K562 (cell line): ENCODE data around the gene AMFR. TPM values are rescaled to one million over a fixed set of nuclear protein-coding genes. Genes with fewer than 3 reads are reported as not detected.

Experiments used
- ATAC-seq: fragments of 200-7000 bp; cut with Tn5 transposase; 3 replicates; pipeline ENCODE4 v1.9.1; 2020; ENCODE audit warnings: moderate library complexity
- BruUV-seq: library from RNA; stranded (reverse); fragments of 400-500 nt; replicated peaks from 2 replicates; lab custom pipeline; 2021; lab: Mats Ljungman, UMichigan
- CTCF ChIA-PET: fragments of 300-600 bp; formaldehyde crosslinking; extraction: SDS; loops from one replicate; lab custom pipeline; 2021; ENCODE audit warnings: low intra/inter-chr PET ratio; lab: Yijun Ruan, JAX
- POLR2A ChIA-PET: fragments of 300-600, 350-650 bp; sonication (Branson Sonifier 250); formaldehyde crosslinking; extraction: SDS; loops from one replicate; lab custom pipeline; 2021; ENCODE audit warnings: antibody characterized with exemption, inconsistent platforms; lab: Yijun Ruan, JAX
- DNase-seq, 4 experiments: peaks; one replicate each; pipeline versions ENCODE4 v3.0.0 to v3.0.0-alpha.2; 2011 to 2018; ENCODE audit warnings: low spot score in 3 of 4, mixed read lengths in 3 of 4; ENCODE audit errors: extremely low read depth in 1 of 4
- FAIRE-seq: peaks from 2 replicates; lab custom pipeline; 2011; peaks lifted over from hg19 to GRCh38; lab: Jason Lieb, UNC
- H2AFZ ChIP-seq: 2 replicates; pipeline ENCODE4 v1.6.0; 2011; ENCODE audit warnings: low read depth, low read length, control low read depth, inconsistent platforms
- H3K27ac ChIP-seq: fragments of 200-600 bp; 3 replicates; pipeline ENCODE4 v1.8.0; 2011; ENCODE audit warnings: low read depth, mild to moderate bottlenecking, control low read depth, inconsistent platforms, low read length, moderate library complexity, mixed read lengths; ENCODE audit errors: extremely low read depth
- H3K27me3 ChIP-seq, 2 experiments: fragments of 300-600 bp in 1 of 2; 2 replicates in 1 of 2; 3 replicates in 1 of 2; pipeline versions ENCODE4 v1.6.0 to v1.8.0; 2011; ENCODE audit warnings: inconsistent platforms in 2 of 2, low read length in 2 of 2, mild to moderate bottlenecking in 1 of 2, mixed read lengths in 1 of 2, moderate library complexity in 1 of 2; ENCODE audit not compliant: control insufficient read depth in 2 of 2, insufficient read depth in 2 of 2
- H3K36me3 ChIP-seq: fragments of 300-600 bp; 3 replicates; pipeline ENCODE4 v1.8.0; 2011; ENCODE audit warnings: mild to moderate bottlenecking, low read length, inconsistent platforms; ENCODE audit not compliant: control insufficient read depth, insufficient read depth
- H3K4me1 ChIP-seq, 2 experiments: fragments of 200-600 bp in 1 of 2; replicated peaks in 1 of 2; 2 replicates in 1 of 2; 3 replicates in 1 of 2; pipeline versions ENCODE4 v1.5.1 to v1.8.0; 2011; ENCODE audit warnings: inconsistent platforms in 2 of 2, low read length in 2 of 2, mild to moderate bottlenecking in 1 of 2, mixed read lengths in 1 of 2, moderate library complexity in 1 of 2; ENCODE audit not compliant: control insufficient read depth in 2 of 2, insufficient read depth in 2 of 2
- H3K4me2 ChIP-seq: 2 replicates; pipeline ENCODE4 v1.6.1; 2011; ENCODE audit warnings: low read length, control low read depth, inconsistent platforms, mixed read lengths; ENCODE audit not compliant: insufficient read depth
- H3K4me3 ChIP-seq: fragments of 200-600 bp; sonication (generic), shearing (Covaris generic); 2 replicates; pipeline ENCODE4 v1.5.1; 2016; ENCODE audit warnings: control low read depth, inconsistent platforms
- H3K79me2 ChIP-seq: fragments of 200-600 bp; 3 replicates; pipeline ENCODE4 v1.8.0; 2011; ENCODE audit warnings: low read length, inconsistent platforms; ENCODE audit not compliant: control insufficient read depth, insufficient read depth
- H3K9ac ChIP-seq, 2 experiments: 2 replicates each; pipeline versions ENCODE4 v1.6.0 to v1.6.1; 2011; ENCODE audit warnings: low read depth in 2 of 2, low read length in 2 of 2, control low read depth in 1 of 2, inconsistent platforms in 1 of 2, mild to moderate bottlenecking in 1 of 2, mixed read lengths in 1 of 2; ENCODE audit not compliant: insufficient read depth in 1 of 2
- H3K9me1 ChIP-seq: one replicate; pipeline ENCODE4 v1.6.0; 2011; ENCODE audit warnings: inconsistent platforms, mild to moderate bottlenecking, low read length, moderate library complexity; ENCODE audit not compliant: control insufficient read depth, insufficient read depth
- H3K9me3 ChIP-seq: replicated peaks from 2 replicates; pipeline ENCODE4 v1.5.1; 2011; ENCODE audit warnings: low read depth, low read length, inconsistent platforms; ENCODE audit not compliant: control insufficient read depth, insufficient read depth
- H4K20me1 ChIP-seq: replicated peaks from 2 replicates; pipeline ENCODE4 v1.6.1; 2011; ENCODE audit warnings: low read length, inconsistent platforms, mixed read lengths; ENCODE audit not compliant: control insufficient read depth, insufficient read depth
- CCNT2 ChIP-seq: IDR thresholded peaks from 2 replicates; pipeline ENCODE4 v1.6.1; 2011; ENCODE audit warnings: borderline replicate concordance, low read depth, mild to moderate bottlenecking, moderate library complexity, mixed read lengths, low read length; ENCODE audit not compliant: insufficient read length; ENCODE audit errors: extremely low read depth
- HMG20A ChIP-seq: fragments of 450-650 bp; formaldehyde crosslinking; conservative IDR thresholded peaks from 2 replicates; pipeline ENCODE4 v1.4.0; 2020; ENCODE audit warnings: mild to moderate bottlenecking, mixed read lengths
- MYC ChIP-seq, 2 experiments: fragments of 250-450 bp in 1 of 2; sonication (Bioruptor Pico) in 1 of 2; IDR thresholded peaks; 2 replicates each; pipeline versions ENCODE4 v1.5.1 to v1.6.1; 2012 to 2021; ENCODE audit warnings: low read depth in 2 of 2, borderline replicate concordance in 1 of 2, improper control_type of control experiment in 1 of 2, low read length in 1 of 2, mild to moderate bottlenecking in 1 of 2, moderate library complexity in 1 of 2
- PHF20 ChIP-seq: fragments of 450-650 bp; IDR thresholded peaks from 2 replicates; pipeline ENCODE4 v1.6.1; 2018; ENCODE audit not compliant: partially characterized antibody
- RBM22 ChIP-seq: fragments of 200-400 bp; formaldehyde crosslinking; IDR thresholded peaks from 2 replicates; pipeline ENCODE4 v1.6.1; 2018; ENCODE audit warnings: low read length, low read depth; ENCODE audit not compliant: poor library complexity, severe bottlenecking
- WGBS: fragments of 100-300 bp; shearing (Covaris generic); methylation state at CpG from one replicate; pipeline ENCODE4 v1.1.6; 2016; ENCODE audit warnings: low coverage, mixed read lengths; ENCODE audit not compliant: insufficient coverage; ENCODE audit errors: missing lambda C conversion rate; 5-methylcytosine and 5-hydroxymethylcytosine counted together
- in situ Hi-C: fragments of 300-500 bp; cut with MboI; formaldehyde crosslinking; loops from 4 replicates; pipeline ENCODE4 v1.15.0; 2018; ENCODE audit warnings: inconsistent platforms, mixed read lengths
- intact Hi-C: fragments of 100-400 bp; cut with micrococcal nuclease; formaldehyde crosslinking; loops from 2 replicates; pipeline ENCODE4 v1.14.2; 2022
- polyA plus RNA-seq, 8 experiments: library from polyadenylated mRNA; depleted of rRNA in 4 of 8; stranded (reverse) in 5 of 8; unstranded in 3 of 8; fragments of >200 nt; fragmentation: Nextera tagmentation in 2 of 8; fragmentation: Illumina TruSeq in 1 of 8; extraction: Ambion mirVana in 2 of 8; extraction: Trizol in 1 of 8; gene quantifications; 2 replicates each; pipeline versions ENCODE4 v1.2.1 to v1.2.3, GENCODE V29; 2011 to 2014; ENCODE audit warnings: inconsistent platforms in 1 of 8, missing spikeins in 1 of 8
- total RNA-seq, 7 experiments: library from RNA; depleted of rRNA in 6 of 7; stranded (reverse); fragments of >200 nt in 6 of 7; fragmentation: Illumina TruSeq in 2 of 7; extraction: Trizol in 2 of 7; gene quantifications; 2 replicates each; pipeline versions ENCODE4 v1.2.1 to v1.2.3, GENCODE V29; 2011 to 2021; ENCODE audit warnings: low replicate concordance in 1 of 7

The AMFR gene
- total and polyA plus RNA-seq, 9 of the 15 experiments (the other 6 are each of a cell fraction or from before 2014, with no cell fraction given): 15.6 to 113 (median 58.4) TPM

DNA sequence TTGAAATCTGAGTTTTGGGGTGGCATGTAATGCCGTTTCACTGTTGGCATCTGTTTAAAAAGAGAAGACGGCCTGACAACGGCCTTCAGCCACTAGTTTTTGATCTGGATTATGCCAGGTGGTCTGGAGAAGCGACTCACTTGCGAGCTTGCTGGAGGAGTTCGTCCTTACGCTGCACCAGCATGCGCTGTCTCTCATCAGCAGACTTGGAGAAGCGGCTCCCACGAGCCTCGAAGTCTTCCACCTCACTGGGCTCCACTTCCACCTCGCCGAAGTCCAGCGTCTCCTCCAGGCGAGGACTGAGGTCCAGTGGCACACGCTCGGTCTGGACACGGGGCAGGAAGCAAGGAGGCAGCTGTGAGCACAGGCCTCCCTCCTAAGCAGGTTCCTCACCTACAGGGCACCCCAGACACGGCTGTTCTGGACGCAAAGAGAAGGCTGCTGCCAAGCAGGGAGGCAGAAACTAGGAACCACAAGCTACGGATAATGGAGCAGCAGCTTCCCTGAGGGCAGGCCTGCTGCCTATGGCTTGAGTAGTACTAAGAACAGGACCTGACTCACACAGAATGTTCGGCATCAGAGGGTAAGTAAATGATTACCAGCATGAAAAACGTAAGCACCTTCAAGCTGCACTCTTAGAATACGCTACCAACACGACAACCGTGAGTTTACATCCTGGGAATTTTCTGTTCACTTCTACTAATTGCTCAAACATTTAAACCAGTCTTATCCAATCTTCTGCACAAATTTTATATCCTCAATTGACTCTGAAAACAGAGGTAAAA is 61.4 kb downstream of the AMFR start:
- H3K4me3 ChIP-seq: no peak overlapping the region
- H3K27me3 ChIP-seq: no peaks in the 10 kb centered on the region
- H3K9me1 ChIP-seq: no peaks in the 10 kb centered on the region
- WGBS: 96% methylated on average over 26 of the region's 26 CpGs
- no peak overlapping the region for H3K4me2 ChIP-seq
- FAIRE-seq: no peak
- H3K4me1 ChIP-seq: peaks cover 0 to 8% of the 10 kb centered on the region in 2 experiments; a peak in 2 of 5 replicates
- TF ChIP-seq HMG20A (CRISPR knock-in tag) (no peak), PHF20 (no peak), CCNT2 (no peak)
- no TSS peak for BruUV-seq
- ATAC-seq: no peak
- no peak overlapping the region for H3K27ac ChIP-seq
- no peak overlapping the region; a peak in 1 of 4 replicates for H3K9ac ChIP-seq
- no peaks in the 10 kb centered on the region for H3K9me3 ChIP-seq
- intact Hi-C loops: no loop called here
- ChIA-PET POLR2A (interaction anchor here (0.8 kb wide), 1 partner anchor 896 kb away, joined by 3 read pairs; no protein-coding TSS in a partner anchor), CTCF (no interaction called here)
- 0 out of 2 replicates have a peak, but pooled peaks cover 3% of the 10 kb centered on the region for H4K20me1 ChIP-seq
- peaks cover 68% of the 10 kb centered on the region for H3K36me3 ChIP-seq
- no peaks in the 10 kb centered on the region for H3K79me2 ChIP-seq
- no peak for DNase-seq
- no peak overlapping the region for H2AFZ ChIP-seq
- in situ Hi-C loops: no loop called here

DNA sequence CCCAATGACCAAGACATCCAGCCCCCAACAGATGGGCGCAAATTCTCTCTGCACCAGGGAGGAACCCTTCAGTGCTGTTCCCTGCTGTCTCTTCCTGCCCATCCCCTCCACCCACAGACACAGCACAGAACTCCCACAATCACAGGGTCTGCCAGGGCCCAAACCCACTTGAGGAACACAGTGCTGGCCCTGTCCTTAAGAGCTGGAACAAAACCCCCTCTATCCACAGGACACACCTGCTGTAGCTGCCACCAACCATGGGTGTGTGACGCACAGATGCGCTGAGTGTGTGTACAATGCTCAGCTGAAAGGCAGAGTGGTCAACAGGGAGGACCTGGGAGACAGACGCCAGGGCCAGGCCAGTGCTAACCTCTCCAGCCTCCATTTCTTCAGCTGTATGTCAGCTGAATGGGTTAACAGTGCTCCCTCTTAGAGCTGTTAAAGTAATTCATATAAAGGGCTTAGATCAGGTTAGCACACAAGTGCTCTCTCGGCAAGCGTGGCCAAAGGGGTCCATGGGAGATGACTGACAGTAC is 62.1 kb downstream of the AMFR start:
- peaks cover 61% of the 10 kb centered on the region for H3K36me3 ChIP-seq
- no peak overlapping the region for H2AFZ ChIP-seq
- H3K4me1 ChIP-seq: peaks cover 0 to 8% of the 10 kb centered on the region in 2 experiments; a peak in 2 of 5 replicates
- intact Hi-C loops: no loop called here
- no peak overlapping the region for H3K9ac ChIP-seq
- ChIA-PET CTCF (no interaction called here), POLR2A (interaction anchor here (0.6 kb wide), 2 partner anchors 22 to 28 kb away, joined by 3 read pairs; no protein-coding TSS in a partner anchor)
- H3K27ac ChIP-seq: no peak overlapping the region
- H3K4me3 ChIP-seq: no peak overlapping the region
- no peaks in the 10 kb centered on the region for H3K79me2 ChIP-seq
- no peaks in the 10 kb centered on the region for H3K9me3 ChIP-seq
- no TSS peak for BruUV-seq
- TF ChIP-seq RBM22 (peak; percentile 5), MYC (IDR thresholded peaks at IDR 0.05; ENCODE audit: low read depth, low read length) (no peak), MYC (CRISPR knock-in tag; IDR thresholded peaks at IDR 0.05; ENCODE audit: borderline replicate concordance, low read depth) (no peak)
- WGBS: 97% methylated on average over 6 of the region's 6 CpGs
- ATAC-seq (no peak), DNase-seq (no peak), FAIRE-seq (no peak)
- H3K9me1 ChIP-seq: no peaks in the 10 kb centered on the region
- H4K20me1 ChIP-seq: 0 out of 2 replicates have a peak, but pooled peaks cover 3% of the 10 kb centered on the region
- no peaks in the 10 kb centered on the region for H3K27me3 ChIP-seq
- in situ Hi-C loops: no loop called here
- no peak overlapping the region for H3K4me2 ChIP-seq
